Ishikawa (cell line): ENCODE measurements around the gene CPM.

Experiments used
- CEBPB ChIP-seq: IDR thresholded peaks from 2 replicates; pipeline ENCODE4 v1.6.1; 2012
- CREB1 ChIP-seq: IDR thresholded peaks from 2 replicates; pipeline ENCODE4 v1.6.1; 2012; ENCODE audit warnings: low read depth
- EGR1 ChIP-seq: IDR thresholded peaks from 2 replicates; pipeline ENCODE4 v1.6.1; 2012
- EP300 ChIP-seq: IDR thresholded peaks from 2 replicates; pipeline ENCODE4 v1.6.1; 2012; ENCODE audit warnings: borderline replicate concordance
- FOXM1 ChIP-seq: IDR thresholded peaks from 2 replicates; pipeline ENCODE4 v1.6.1; 2012; ENCODE audit warnings: low read depth, borderline replicate concordance
- NFIC ChIP-seq: IDR thresholded peaks from 2 replicates; pipeline ENCODE4 v1.6.1; 2012
- RAD21 ChIP-seq: IDR thresholded peaks from 2 replicates; pipeline ENCODE4 v1.6.1; 2012; ENCODE audit warnings: low read depth
- TAF1 ChIP-seq: IDR thresholded peaks from 2 replicates; pipeline ENCODE4 v1.6.1; 2012; ENCODE audit warnings: low read depth, mild to moderate bottlenecking
- TCF12 ChIP-seq: IDR thresholded peaks from 2 replicates; pipeline ENCODE4 v1.6.1; 2012; ENCODE audit warnings: low read depth
- TEAD4 ChIP-seq: IDR thresholded peaks from 2 replicates; pipeline ENCODE4 v1.6.1; 2012
- YY1 ChIP-seq: IDR thresholded peaks from 2 replicates; pipeline ENCODE4 v1.6.1; 2012; ENCODE audit warnings: low read depth
- ZBTB7A ChIP-seq: IDR thresholded peaks from 2 replicates; pipeline ENCODE4 v1.6.1; 2012; ENCODE audit warnings: low read depth
- TF ChIP-seq, protein P1 (sequence below): IDR thresholded peaks from 2 replicates; pipeline ENCODE4 v1.6.1; 2012; ENCODE audit warnings: low read depth, mild to moderate bottlenecking
- TF ChIP-seq, protein P2 (sequence below): IDR thresholded peaks from 2 replicates; pipeline ENCODE4 v1.6.1; 2012
- TF ChIP-seq, protein P3 (sequence below): IDR thresholded peaks from 2 replicates; pipeline ENCODE4 v1.6.1; 2012

The CPM gene

DNA sequence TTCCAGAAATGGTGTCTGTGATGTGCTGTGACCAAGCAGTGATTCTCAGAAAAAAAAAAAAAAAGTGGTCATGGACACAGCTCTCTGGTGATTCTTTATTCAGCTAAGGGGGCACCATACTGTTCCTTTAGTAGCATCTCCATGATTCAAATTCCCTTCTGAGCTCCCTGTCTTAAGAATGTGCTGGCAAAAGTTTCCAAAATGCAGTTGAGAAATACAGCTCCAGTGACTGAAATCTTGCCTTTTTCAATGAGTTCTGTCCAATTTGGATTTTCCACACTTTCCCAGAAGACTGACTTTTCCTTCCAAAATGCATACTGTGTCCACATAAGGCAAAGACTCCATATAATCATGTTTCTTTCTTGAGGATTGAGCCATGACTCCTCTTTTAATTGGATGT is 24.3 kb upstream of the CPM start:
- TF ChIP-seq, protein P1, sequence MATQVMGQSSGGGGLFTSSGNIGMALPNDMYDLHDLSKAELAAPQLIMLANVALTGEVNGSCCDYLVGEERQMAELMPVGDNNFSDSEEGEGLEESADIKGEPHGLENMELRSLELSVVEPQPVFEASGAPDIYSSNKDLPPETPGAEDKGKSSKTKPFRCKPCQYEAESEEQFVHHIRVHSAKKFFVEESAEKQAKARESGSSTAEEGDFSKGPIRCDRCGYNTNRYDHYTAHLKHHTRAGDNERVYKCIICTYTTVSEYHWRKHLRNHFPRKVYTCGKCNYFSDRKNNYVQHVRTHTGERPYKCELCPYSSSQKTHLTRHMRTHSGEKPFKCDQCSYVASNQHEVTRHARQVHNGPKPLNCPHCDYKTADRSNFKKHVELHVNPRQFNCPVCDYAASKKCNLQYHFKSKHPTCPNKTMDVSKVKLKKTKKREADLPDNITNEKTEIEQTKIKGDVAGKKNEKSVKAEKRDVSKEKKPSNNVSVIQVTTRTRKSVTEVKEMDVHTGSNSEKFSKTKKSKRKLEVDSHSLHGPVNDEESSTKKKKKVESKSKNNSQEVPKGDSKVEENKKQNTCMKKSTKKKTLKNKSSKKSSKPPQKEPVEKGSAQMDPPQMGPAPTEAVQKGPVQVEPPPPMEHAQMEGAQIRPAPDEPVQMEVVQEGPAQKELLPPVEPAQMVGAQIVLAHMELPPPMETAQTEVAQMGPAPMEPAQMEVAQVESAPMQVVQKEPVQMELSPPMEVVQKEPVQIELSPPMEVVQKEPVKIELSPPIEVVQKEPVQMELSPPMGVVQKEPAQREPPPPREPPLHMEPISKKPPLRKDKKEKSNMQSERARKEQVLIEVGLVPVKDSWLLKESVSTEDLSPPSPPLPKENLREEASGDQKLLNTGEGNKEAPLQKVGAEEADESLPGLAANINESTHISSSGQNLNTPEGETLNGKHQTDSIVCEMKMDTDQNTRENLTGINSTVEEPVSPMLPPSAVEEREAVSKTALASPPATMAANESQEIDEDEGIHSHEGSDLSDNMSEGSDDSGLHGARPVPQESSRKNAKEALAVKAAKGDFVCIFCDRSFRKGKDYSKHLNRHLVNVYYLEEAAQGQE, result no peak
- TF ChIP-seq, protein P2, sequence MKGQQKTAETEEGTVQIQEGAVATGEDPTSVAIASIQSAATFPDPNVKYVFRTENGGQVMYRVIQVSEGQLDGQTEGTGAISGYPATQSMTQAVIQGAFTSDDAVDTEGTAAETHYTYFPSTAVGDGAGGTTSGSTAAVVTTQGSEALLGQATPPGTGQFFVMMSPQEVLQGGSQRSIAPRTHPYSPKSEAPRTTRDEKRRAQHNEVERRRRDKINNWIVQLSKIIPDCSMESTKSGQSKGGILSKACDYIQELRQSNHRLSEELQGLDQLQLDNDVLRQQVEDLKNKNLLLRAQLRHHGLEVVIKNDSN, result no peak
- TF ChIP-seq CEBPB (no peak), EP300 (no peak), TCF12 (no peak), NFIC (no peak), TEAD4 (no peak), CREB1 (no peak), EGR1 (no peak), FOXM1 (no peak), ZBTB7A (no peak), YY1 (no peak), TAF1 (no peak), RAD21 (no peak)
- TF ChIP-seq, protein P3, sequence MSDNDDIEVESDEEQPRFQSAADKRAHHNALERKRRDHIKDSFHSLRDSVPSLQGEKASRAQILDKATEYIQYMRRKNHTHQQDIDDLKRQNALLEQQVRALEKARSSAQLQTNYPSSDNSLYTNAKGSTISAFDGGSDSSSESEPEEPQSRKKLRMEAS, result no peak

DNA sequence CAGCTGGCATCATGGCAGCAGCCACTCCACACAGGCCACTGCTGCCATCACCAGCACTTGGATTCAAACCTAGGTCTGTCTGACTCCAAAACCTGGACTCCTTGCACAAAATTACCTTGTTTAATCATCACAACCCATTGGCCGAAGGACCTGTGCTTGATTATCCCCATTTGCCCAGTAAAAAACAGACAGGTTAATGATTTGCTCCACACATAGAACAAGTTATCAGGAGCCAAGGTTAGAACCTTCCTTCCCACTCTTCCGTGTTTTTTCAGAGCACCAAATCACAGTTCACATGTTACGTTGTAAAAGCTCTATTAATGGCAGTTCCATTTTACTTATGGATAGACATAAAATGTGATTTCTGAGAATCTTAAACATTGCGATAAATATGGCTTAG is 23.5 kb upstream of the CPM start:
- TF ChIP-seq, protein P3, result no peak

DNA sequence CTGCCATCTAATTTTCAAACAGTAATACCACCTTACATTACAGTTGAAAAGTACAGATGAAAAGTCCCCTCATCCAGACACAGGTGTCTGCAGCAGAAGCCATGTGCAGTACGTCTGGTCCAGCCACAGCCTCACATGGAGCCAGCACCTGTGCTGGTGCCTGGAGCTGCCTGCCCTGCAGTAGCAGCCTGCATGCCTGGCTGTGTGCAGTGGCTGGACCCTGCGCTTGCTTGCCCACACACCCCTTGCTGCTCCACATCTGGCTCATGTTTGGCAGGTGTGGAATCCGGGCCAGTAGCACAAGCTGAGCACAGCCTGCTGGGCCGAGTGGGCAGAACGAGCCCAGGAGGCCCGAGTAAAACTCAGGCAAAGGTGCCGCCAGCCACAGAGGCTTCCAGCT is 21.8 kb upstream of the CPM start:
- TF ChIP-seq RAD21 (no peak), TAF1 (no peak), ZBTB7A (no peak)

DNA sequence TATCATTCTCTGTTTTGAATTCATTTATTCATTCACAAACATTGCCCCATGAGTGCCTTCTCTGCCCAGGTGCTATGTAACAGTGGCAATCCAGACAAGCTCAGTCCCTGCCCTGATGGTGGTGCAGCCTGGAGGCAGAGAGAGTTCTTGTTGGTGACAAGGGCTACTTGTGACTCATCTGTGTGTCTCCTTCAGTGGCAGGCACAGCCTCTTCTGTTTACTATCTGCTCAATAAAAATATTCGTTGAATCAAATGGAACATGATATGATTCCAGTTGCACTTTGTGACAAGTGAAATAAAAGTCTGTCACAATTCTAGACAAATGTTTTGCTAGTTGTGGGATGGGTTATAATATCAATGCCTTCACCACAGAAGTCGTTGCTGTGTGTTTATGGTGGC is 20.6 kb upstream of the CPM start:
- TF ChIP-seq CREB1 (no peak), FOXM1 (no peak), CEBPB (no peak), YY1 (no peak), TEAD4 (no peak), TAF1 (no peak), EGR1 (no peak), ZBTB7A (no peak), RAD21 (no peak), TCF12 (no peak), EP300 (no peak), NFIC (no peak)
- TF ChIP-seq, protein P2, result no peak
- TF ChIP-seq, protein P3, result no peak
- TF ChIP-seq, protein P1, result no peak

DNA sequence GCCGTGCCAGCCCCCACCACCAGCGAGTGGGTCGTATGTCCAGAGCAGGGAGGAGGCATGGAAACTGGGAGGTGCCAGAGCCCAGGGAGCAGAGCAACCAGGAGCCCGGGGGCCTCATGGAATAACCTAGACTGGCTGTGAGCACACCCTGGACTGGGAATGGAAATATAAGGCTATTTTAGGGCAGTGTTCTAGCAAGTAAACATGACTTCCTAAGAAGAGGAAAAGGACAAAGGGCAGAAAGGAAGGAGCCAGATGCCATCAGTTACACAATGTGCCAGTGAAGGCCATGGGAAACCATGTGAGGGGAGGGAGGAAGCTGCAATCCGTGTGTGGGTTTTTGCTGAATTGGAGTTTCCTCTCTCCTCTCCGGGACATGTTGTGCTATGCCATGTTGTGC is 18.7 kb upstream of the CPM start:
- TF ChIP-seq YY1 (no peak), TEAD4 (no peak), EGR1 (no peak), ZBTB7A (no peak), CREB1 (no peak), RAD21 (no peak), CEBPB (no peak), TCF12 (no peak), EP300 (no peak), TAF1 (no peak)
- TF ChIP-seq, protein P3, result no peak

DNA sequence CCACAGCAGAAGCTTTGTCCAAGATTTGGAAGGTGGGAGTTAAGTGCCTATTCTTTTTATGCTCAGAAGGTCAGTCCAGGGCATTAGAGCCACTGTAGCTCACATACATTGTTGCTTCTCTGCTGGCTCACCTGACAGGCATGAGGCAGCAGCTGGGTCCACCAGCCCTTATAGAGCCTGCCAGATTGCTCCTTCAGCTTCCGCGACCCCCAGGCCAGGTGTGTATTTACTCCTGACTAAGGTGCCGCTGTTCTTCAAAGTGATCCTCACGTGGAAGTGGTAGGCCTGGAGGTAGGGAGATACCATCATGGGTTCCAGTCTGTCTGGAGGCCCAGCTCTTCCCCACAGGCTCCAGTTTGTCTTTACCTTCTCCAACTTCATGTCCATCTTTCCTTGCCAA is 17.5 kb upstream of the CPM start:
- TF ChIP-seq ZBTB7A (no peak), YY1 (no peak), FOXM1 (no peak), EP300 (no peak), TAF1 (no peak), TCF12 (no peak), RAD21 (no peak), NFIC (no peak), EGR1 (no peak), TEAD4 (no peak), CEBPB (no peak), CREB1 (no peak)
- TF ChIP-seq, protein P3, result no peak
- TF ChIP-seq, protein P2, result no peak
- TF ChIP-seq, protein P1, result no peak
